Mesothelial cell of epicardium (in vitro differentiated cells): Measurements from ENCODE around the gene RSPH3. TPM values are rescaled to one million over a fixed set of nuclear protein-coding genes. Genes with fewer than 3 reads are reported as not detected.
"Not testable (repeated sequence)": the region's sequence is repeated elsewhere in the genome, so short reads cannot be mapped to it uniquely, and the experiment has no call there.

ENCODE experiments used
- DNase-seq, 2 experiments: peaks; one replicate each; pipeline ENCODE4 v3.0.0; 2021; ENCODE audit warnings: low spot score in 2 of 2; ENCODE audit not compliant: unreplicated experiment in 2 of 2
- H3K27ac Mint-ChIP-seq: 2 replicates; pipeline ENCODE4 v1.8.0; 2021; ENCODE audit warnings: mixed read lengths
- H3K27me3 Mint-ChIP-seq: 2 replicates; pipeline ENCODE4 v1.8.0; 2021; ENCODE audit warnings: low read depth, mixed read lengths
- H3K36me3 Mint-ChIP-seq: 2 replicates; pipeline ENCODE4 v1.8.0; 2021; ENCODE audit warnings: mixed read lengths
- H3K4me1 Mint-ChIP-seq: 2 replicates; pipeline ENCODE4 v1.8.0; 2021; ENCODE audit warnings: mixed read lengths
- H3K4me3 Mint-ChIP-seq: 2 replicates; pipeline ENCODE4 v1.8.0; 2021; ENCODE audit warnings: mild to moderate bottlenecking, moderate library complexity, mixed read lengths
- H3K9me3 Mint-ChIP-seq: 2 replicates; pipeline ENCODE4 v1.8.0; 2021; ENCODE audit warnings: mixed read lengths
- CTCF ChIP-seq: fragments of 200-600 bp; sonication (generic); IDR thresholded peaks from one replicate; pipeline ENCODE4 v1.5.0; 2021; ENCODE audit warnings: antibody characterized with exemption; ENCODE audit not compliant: unreplicated experiment
- total RNA-seq: library from RNA; stranded (reverse); gene quantifications from 3 replicates; pipeline ENCODE4 v1.2.1, GENCODE V29; 2021

Gene RSPH3
- total RNA-seq, 1 donor from 2014 or later, result 9.3 TPM

GRCh38 chr6:159033160-159034049 lies 33.4 kb upstream of the RSPH3 start:
- Mint-ChIP-seq H3K9me3 (no peaks in the 10 kb centered on the region), H3K4me1 (peaks cover 8% of the 10 kb centered on the region), H3K27ac (no peak overlapping the region), H3K4me3 (no peak overlapping the region), H3K36me3 (no peaks in the 10 kb centered on the region), H3K27me3 (no peaks in the 10 kb centered on the region)
- no peak for TF ChIP-seq CTCF
- DNase-seq, result no peak

GRCh38 chr6:159031846-159032245 lies 31.8 kb upstream of the RSPH3 start:
- no peaks in the 10 kb centered on the region for H3K27me3 Mint-ChIP-seq
- H3K9me3 Mint-ChIP-seq, result no peaks in the 10 kb centered on the region
- DNase-seq, result no peak
- H3K4me1 Mint-ChIP-seq, result no peaks in the 10 kb centered on the region
- no peak overlapping the region for H3K4me3 Mint-ChIP-seq
- H3K27ac Mint-ChIP-seq, result no peak overlapping the region
- TF ChIP-seq CTCF, result no peak
- H3K36me3 Mint-ChIP-seq, result no peaks in the 10 kb centered on the region

- Mint-ChIP-seq H3K27me3 (no peaks in the 10 kb centered on the region), H3K4me3 (no peak overlapping the region), H3K36me3 (peaks cover 5% of the 10 kb centered on the region), H3K4me1 (no peaks in the 10 kb centered on the region), H3K9me3 (peaks cover 9% of the 10 kb centered on the region), H3K27ac (no peak overlapping the region)
- no peak for TF ChIP-seq CTCF
- no peak for DNase-seq
Measured at GRCh38 chr6:159030168-159030567, 30.2 kb upstream of the RSPH3 start.

GRCh38 chr6:159025224-159025623 lies 25.2 kb upstream of the RSPH3 start:
- DNase-seq, H3K4me3 Mint-ChIP-seq, H3K27me3 Mint-ChIP-seq, H3K27ac Mint-ChIP-seq, H3K4me1 Mint-ChIP-seq: not testable (repeated sequence)
- peaks cover 12% of the 10 kb centered on the region for H3K36me3 Mint-ChIP-seq
- H3K9me3 Mint-ChIP-seq, result peaks cover 29% of the 10 kb centered on the region

- no peak overlapping the region for H3K27ac Mint-ChIP-seq
- DNase-seq, result no peak
- H3K4me3 Mint-ChIP-seq, result no peak overlapping the region
- no peaks in the 10 kb centered on the region for H3K27me3 Mint-ChIP-seq
- peaks cover 29% of the 10 kb centered on the region for H3K9me3 Mint-ChIP-seq
- H3K4me1 Mint-ChIP-seq, result peaks cover 3% of the 10 kb centered on the region
- H3K36me3 Mint-ChIP-seq, result peaks cover 12% of the 10 kb centered on the region
- TF ChIP-seq CTCF, result no peak
Measured at GRCh38 chr6:159023893-159024292, 23.9 kb upstream of the RSPH3 start.

- Mint-ChIP-seq H3K27ac (no peak overlapping the region), H3K36me3 (peaks cover 7% of the 10 kb centered on the region), H3K9me3 (peaks cover 18% of the 10 kb centered on the region), H3K4me3 (no peak overlapping the region), H3K4me1 (peaks cover 12% of the 10 kb centered on the region), H3K27me3 (no peaks in the 10 kb centered on the region)
- no peak for TF ChIP-seq CTCF
- no peak for DNase-seq
Measured at GRCh38 chr6:159020011-159020410, 20.0 kb upstream of the RSPH3 start.
